Measurements from ENCODE around the gene PLA2R1.

PLA2R1 gene

GRCh38 chr2:160029270-160029628 lies 33.2 kb downstream of the PLA2R1 start:
- H3K9me2 ChIP-seq (replicated peaks; ENCODE audit: low read depth, low read length): no peaks in the 10 kb centered on the region
- no peak overlapping the region for H3K4me2 ChIP-seq (ENCODE audit: low read depth, low read length, poor library complexity, severe bottlenecking)
- no peaks in the 10 kb centered on the region for H3K27me3 ChIP-seq (ENCODE audit: insufficient read depth, low read length, poor library complexity, severe bottlenecking)
- H2AFZ ChIP-seq (ENCODE audit: low read length): no peak overlapping the region; the same call in 1 of the 2 replicates
- H3K9ac ChIP-seq (ENCODE audit: low read depth, low read length, poor library complexity, severe bottlenecking): no peak overlapping the region
- H3K79me2 ChIP-seq (ENCODE audit: insufficient read depth, low read length): no peaks in the 10 kb centered on the region
- no peaks in the 10 kb centered on the region for H4K20me1 ChIP-seq (ENCODE audit: insufficient read depth, low read length, poor library complexity, severe bottlenecking)
- no peaks in the 10 kb centered on the region for H3K9me3 ChIP-seq (ENCODE audit: insufficient read depth, low read depth, low read length)
- H3K36me3 ChIP-seq (ENCODE audit: insufficient read depth, low read length): no peaks in the 10 kb centered on the region
- no peak for TF ChIP-seq EZH2phosphoT487 (IDR thresholded peaks at IDR 0.05; ENCODE audit: borderline replicate concordance)
- TF ChIP-seq, protein P1, sequence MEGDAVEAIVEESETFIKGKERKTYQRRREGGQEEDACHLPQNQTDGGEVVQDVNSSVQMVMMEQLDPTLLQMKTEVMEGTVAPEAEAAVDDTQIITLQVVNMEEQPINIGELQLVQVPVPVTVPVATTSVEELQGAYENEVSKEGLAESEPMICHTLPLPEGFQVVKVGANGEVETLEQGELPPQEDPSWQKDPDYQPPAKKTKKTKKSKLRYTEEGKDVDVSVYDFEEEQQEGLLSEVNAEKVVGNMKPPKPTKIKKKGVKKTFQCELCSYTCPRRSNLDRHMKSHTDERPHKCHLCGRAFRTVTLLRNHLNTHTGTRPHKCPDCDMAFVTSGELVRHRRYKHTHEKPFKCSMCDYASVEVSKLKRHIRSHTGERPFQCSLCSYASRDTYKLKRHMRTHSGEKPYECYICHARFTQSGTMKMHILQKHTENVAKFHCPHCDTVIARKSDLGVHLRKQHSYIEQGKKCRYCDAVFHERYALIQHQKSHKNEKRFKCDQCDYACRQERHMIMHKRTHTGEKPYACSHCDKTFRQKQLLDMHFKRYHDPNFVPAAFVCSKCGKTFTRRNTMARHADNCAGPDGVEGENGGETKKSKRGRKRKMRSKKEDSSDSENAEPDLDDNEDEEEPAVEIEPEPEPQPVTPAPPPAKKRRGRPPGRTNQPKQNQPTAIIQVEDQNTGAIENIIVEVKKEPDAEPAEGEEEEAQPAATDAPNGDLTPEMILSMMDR (conservative IDR thresholded peaks at IDR 0.05; ENCODE audit: low read length): no peak
- H3K4me3 ChIP-seq (ENCODE audit: low read length, poor library complexity, severe bottlenecking): no peak overlapping the region
- H3K4me1 ChIP-seq (ENCODE audit: insufficient read depth, low read length, poor library complexity, severe bottlenecking): no peaks in the 10 kb centered on the region
- no peaks in the 10 kb centered on the region for H3F3A ChIP-seq (ENCODE audit: low read depth)

DNA sequence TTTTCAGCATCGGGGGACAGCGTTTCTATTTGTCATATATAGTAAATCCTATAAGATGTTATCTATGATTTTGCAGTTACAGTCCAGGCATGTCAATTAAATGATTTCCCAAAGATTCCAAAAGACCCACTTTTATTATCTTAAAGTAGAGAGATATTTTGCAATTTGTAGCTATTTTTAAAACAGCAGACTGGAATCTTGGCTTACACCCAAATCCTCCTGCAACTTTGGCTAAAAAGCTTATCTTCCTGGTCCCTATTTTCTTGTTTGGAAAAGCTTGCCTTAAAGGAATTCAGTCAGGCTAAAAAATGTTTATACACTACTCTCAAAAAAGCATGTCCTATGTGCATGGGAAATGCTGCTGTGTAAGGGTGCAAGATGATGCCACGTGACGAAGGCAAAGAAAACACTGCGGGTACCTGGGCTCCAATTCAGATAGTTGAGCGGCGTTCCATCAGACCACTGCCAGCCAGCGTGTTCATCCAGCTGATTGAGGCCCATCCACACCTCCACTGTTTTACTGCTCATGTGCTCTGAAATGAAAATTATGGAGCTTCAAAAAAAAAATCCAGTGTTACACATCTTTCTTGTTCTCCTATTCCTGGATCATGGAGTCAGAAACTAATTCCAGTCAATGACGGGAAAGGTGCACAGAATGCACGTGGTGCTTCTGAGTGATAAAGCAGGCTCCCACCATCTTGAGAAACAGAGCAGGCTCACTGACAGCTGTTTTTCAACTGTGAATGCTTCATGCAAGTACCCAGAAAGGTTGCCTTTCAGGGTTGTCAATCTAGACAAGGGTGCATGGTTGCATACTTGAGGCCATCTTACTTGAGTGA lies 33.8 kb downstream of the PLA2R1 start:
- Histone ChIP-seq H3K4me3 (ENCODE audit: low read length, poor library complexity, severe bottlenecking) (no peak overlapping the region), H3K9me3 (ENCODE audit: insufficient read depth, low read depth, low read length) (no peaks in the 10 kb centered on the region)

DNA sequence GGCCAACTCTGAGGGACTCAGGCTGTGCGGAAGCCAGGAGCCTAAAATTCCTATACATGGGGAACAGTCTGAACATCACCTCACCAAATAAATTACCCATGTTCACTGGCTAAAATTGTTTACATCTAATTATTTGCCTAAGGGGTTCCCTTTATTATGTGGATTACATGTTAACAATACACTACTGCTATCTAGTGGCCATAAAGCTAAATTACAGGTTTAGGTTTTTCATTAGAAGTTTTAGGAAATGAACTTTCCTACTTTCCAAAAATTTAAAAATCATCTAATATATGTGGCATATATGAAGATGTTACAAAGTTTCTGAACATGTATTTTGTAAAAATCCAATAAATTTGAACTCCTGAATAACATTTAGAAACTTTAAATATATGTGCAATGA lies 40.3 kb downstream of the PLA2R1 start:
- Histone ChIP-seq H3F3A (ENCODE audit: low read depth) (no peaks in the 10 kb centered on the region), H3K36me3 (ENCODE audit: insufficient read depth, low read length) (no peaks in the 10 kb centered on the region), H3K79me2 (ENCODE audit: insufficient read depth, low read length) (no peaks in the 10 kb centered on the region), H3K9me3 (ENCODE audit: insufficient read depth, low read depth, low read length) (peaks cover 11% of the 10 kb centered on the region; the same call in 1 of the 2 replicates), H3K4me2 (ENCODE audit: low read depth, low read length, poor library complexity, severe bottlenecking) (no peak overlapping the region), H3K4me1 (ENCODE audit: insufficient read depth, low read length, poor library complexity, severe bottlenecking) (no peaks in the 10 kb centered on the region), H3K27me3 (ENCODE audit: insufficient read depth, low read length, poor library complexity, severe bottlenecking) (no peaks in the 10 kb centered on the region), H3K9me2 (replicated peaks; ENCODE audit: low read depth, low read length) (no peaks in the 10 kb centered on the region), H2AFZ (ENCODE audit: low read length) (no peak overlapping the region), H3K4me3 (ENCODE audit: low read length, poor library complexity, severe bottlenecking) (no peak overlapping the region), H4K20me1 (ENCODE audit: insufficient read depth, low read length, poor library complexity, severe bottlenecking) (no peaks in the 10 kb centered on the region), H3K9ac (ENCODE audit: low read depth, low read length, poor library complexity, severe bottlenecking) (no peak overlapping the region)
- TF ChIP-seq, protein P1 (conservative IDR thresholded peaks at IDR 0.05; ENCODE audit: low read length): peak; percentile 57
- TF ChIP-seq EZH2phosphoT487 (IDR thresholded peaks at IDR 0.05; ENCODE audit: borderline replicate concordance): no peak

More for the DNA sequence above, 33.8 kb downstream of the PLA2R1 start:
- Histone ChIP-seq H3F3A (ENCODE audit: low read depth) (no peaks in the 10 kb centered on the region), H3K9ac (ENCODE audit: low read depth, low read length, poor library complexity, severe bottlenecking) (no peak overlapping the region), H3K4me1 (ENCODE audit: insufficient read depth, low read length, poor library complexity, severe bottlenecking) (no peaks in the 10 kb centered on the region), H3K27me3 (ENCODE audit: insufficient read depth, low read length, poor library complexity, severe bottlenecking) (no peaks in the 10 kb centered on the region), H3K9me2 (replicated peaks; ENCODE audit: low read depth, low read length) (no peaks in the 10 kb centered on the region), H3K79me2 (ENCODE audit: insufficient read depth, low read length) (no peaks in the 10 kb centered on the region), H4K20me1 (ENCODE audit: insufficient read depth, low read length, poor library complexity, severe bottlenecking) (no peaks in the 10 kb centered on the region), H3K4me2 (ENCODE audit: low read depth, low read length, poor library complexity, severe bottlenecking) (no peak overlapping the region), H2AFZ (ENCODE audit: low read length) (no peak overlapping the region; the same call in 1 of the 2 replicates), H3K36me3 (ENCODE audit: insufficient read depth, low read length) (no peaks in the 10 kb centered on the region)
- TF ChIP-seq, protein P1 (conservative IDR thresholded peaks at IDR 0.05; ENCODE audit: low read length): no peak
- TF ChIP-seq EZH2phosphoT487 (IDR thresholded peaks at IDR 0.05; ENCODE audit: borderline replicate concordance): no peak

All from Loucy (cell line).